C4-2B (cell line): ENCODE measurements around the gene SP5.

Experiments used
- CTCF ChIP-seq: fragments of 450-650 bp; conservative IDR thresholded peaks from 2 replicates; pipeline ENCODE4 v1.5.1; 2017; ENCODE audit warnings: mild to moderate bottlenecking
- ZFX ChIP-seq: fragments of 450-650 bp; IDR thresholded peaks from 2 replicates; pipeline ENCODE4 v1.6.1; 2017

- TF ChIP-seq CTCF (no peak), ZFX (no peak)
These were observed 26.9 kb downstream of the SP5 start for GRCh38 chr2:170742000-170742399.
